Measurements from ENCODE around the gene TEX9. TPM values are rescaled to one million over a fixed set of nuclear protein-coding genes. Genes with fewer than 3 reads are reported as not detected.

TEX9 gene
- total and polyA plus RNA-seq, 3 donors from 2014 or later, result 9.9 to 37.7 (median 20.4) TPM

DNA sequence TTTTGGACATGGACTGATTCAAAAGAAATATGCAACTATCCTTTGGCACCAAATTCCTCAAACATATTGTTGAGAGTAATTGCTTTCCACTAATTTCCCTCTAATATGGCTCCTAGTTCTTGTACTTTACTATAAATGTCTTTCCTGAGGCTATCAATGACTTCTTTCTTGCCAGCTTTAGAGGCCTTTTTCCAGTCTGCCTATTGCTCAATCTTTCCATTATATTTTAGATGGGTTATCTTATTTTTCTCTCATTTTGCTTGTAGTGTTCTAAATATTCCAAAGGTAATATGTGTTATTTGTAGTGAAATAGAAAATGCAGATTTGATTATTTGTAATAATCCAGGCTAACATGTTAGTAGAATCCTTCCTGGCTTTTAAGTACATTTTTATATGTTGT is 11.5 kb upstream of the TEX9 start:
- H3K4me1 ChIP-seq, result no peaks in the 10 kb centered on the region
- intact Hi-C loops (cut with DNase I; ENCODE audit: low total_unique reads), result no loop called here
- H3K9me3 ChIP-seq, result no peaks in the 10 kb centered on the region
- H3K4me3 ChIP-seq, result no peak overlapping the region
- H3K27ac ChIP-seq, result no peak overlapping the region
- DNase-seq, result no peak
- H3K36me3 ChIP-seq (ENCODE audit: low read depth, missing control alignments), result no peaks in the 10 kb centered on the region
- H3K27me3 ChIP-seq, result no peaks in the 10 kb centered on the region
- TF ChIP-seq POLR2A (IDR thresholded peaks at IDR 0.05) (no peak), CTCF (IDR thresholded peaks at IDR 0.05) (no peak)

DNA sequence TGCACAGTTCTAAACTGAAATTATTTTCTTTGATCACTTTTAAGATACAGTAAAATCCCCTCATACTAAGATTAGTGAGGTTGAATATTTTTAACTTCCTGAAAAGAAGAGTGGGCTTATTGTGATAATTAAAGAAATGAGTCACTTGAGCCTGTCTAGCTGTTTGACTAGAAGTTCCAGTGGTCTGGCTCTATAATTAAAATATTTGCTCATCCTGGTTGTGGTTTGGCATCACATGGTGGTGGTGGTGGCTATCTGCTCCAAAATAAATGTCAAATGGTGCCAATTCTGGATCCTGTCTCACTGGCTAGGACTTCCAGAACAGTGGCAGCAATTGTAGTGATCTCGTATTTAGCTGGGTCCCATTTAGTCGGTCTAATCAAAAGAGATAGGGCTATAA is 8.6 kb upstream of the TEX9 start:
- no peaks in the 10 kb centered on the region for H3K27me3 ChIP-seq
- no peak overlapping the region for H3K4me3 ChIP-seq
- no peak for TF ChIP-seq POLR2A (IDR thresholded peaks at IDR 0.05)
- TF ChIP-seq CTCF (IDR thresholded peaks at IDR 0.05), result no peak
- no peaks in the 10 kb centered on the region for H3K36me3 ChIP-seq (ENCODE audit: low read depth, missing control alignments)
- no peaks in the 10 kb centered on the region for H3K9me3 ChIP-seq
- no peak for DNase-seq
- intact Hi-C loops (cut with DNase I; ENCODE audit: low total_unique reads), result no loop called here
- 82 to 91% methylated on average over 2 of the region's 2 CpGs for WGBS, 2 donors
- no peak overlapping the region for H3K27ac ChIP-seq
- H3K4me1 ChIP-seq, result no peaks in the 10 kb centered on the region

- Histone ChIP-seq H3K9me3 (no peaks in the 10 kb centered on the region), H3K36me3 (ENCODE audit: low read depth, missing control alignments) (no peaks in the 10 kb centered on the region), H3K27ac (no peak overlapping the region), H3K4me1 (no peaks in the 10 kb centered on the region), H3K4me3 (no peak overlapping the region), H3K27me3 (no peaks in the 10 kb centered on the region)
- DNase-seq, result no peak
- no peak for TF ChIP-seq POLR2A (IDR thresholded peaks at IDR 0.05)
- TF ChIP-seq CTCF (IDR thresholded peaks at IDR 0.05), result no peak
- 60 to 72% methylated on average over 7 of the region's 7 CpGs for WGBS, 2 donors
- intact Hi-C loops (cut with DNase I; ENCODE audit: low total_unique reads), result no loop called here
Observed at GRCh38 chr15:56358604-56359003, 6.6 kb upstream of the TEX9 start.

GRCh38 chr15:56361987-56362386 is 3.2 kb upstream of the TEX9 start:
- no peak overlapping the region for H3K27ac ChIP-seq
- no peaks in the 10 kb centered on the region for H3K27me3 ChIP-seq
- DNase-seq, result no peak
- H3K4me3 ChIP-seq, result no peak overlapping the region
- H3K4me1 ChIP-seq, result peaks cover 6% of the 10 kb centered on the region
- intact Hi-C loops (cut with DNase I; ENCODE audit: low total_unique reads), result no loop called here
- no peaks in the 10 kb centered on the region for H3K36me3 ChIP-seq (ENCODE audit: low read depth, missing control alignments)
- H3K9me3 ChIP-seq, result no peaks in the 10 kb centered on the region
- TF ChIP-seq CTCF (IDR thresholded peaks at IDR 0.05) (no peak), POLR2A (IDR thresholded peaks at IDR 0.05) (no peak)
- WGBS, 2 donors, result 88 to 96% methylated on average over 1 of the region's 1 CpG

DNA sequence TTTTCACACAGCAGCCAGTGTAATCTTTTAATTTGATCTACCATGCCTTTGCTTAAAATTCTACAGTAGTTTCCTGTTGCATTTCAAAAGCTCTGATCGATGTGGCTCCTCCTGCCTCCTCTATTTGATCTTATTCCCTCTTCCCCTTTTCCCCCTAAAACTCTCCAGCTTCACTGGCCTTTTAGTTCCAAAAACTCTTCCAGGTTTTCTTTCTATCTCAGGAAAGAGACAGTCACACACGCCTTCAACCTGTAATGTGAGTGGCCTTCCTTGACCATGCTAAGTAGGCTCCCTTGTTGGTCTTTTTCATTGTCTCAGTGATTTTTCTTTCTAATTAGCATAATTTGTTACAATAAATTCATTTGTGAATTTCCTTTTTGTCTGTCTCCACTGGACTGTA is 985 bp downstream of the TEX9 start:
- Histone ChIP-seq H3K9me3 (no peaks in the 10 kb centered on the region), H3K4me3 (peak overlapping the region in 1 of 2 donors; percentile 65), H3K27ac (no peak overlapping the region), H3K36me3 (ENCODE audit: low read depth, missing control alignments) (no peaks in the 10 kb centered on the region), H3K27me3 (no peaks in the 10 kb centered on the region), H3K4me1 (peaks cover 6% of the 10 kb centered on the region)
- no peak for TF ChIP-seq CTCF (IDR thresholded peaks at IDR 0.05)
- intact Hi-C loops (cut with DNase I; ENCODE audit: low total_unique reads), result no loop called here
- DNase-seq, result no peak
- WGBS, 2 donors, result 17 to 18% methylated on average over 2 of the region's 2 CpGs

Data from testis (tissue), 3 donors.